Omental fat pad (tissue), 4 donors: Measurements from ENCODE around the gene SYCP1. TPM values are rescaled to one million over a fixed set of nuclear protein-coding genes. Genes with fewer than 3 reads are reported as not detected.

Source experiments
- ATAC-seq: fragments of 150-250 bp; one replicate; pipeline ENCODE4 v1.9.1; 2016; ENCODE audit warnings: mild to moderate bottlenecking, moderate library complexity; ENCODE audit not compliant: low FRiP score
- DNase-seq: peaks from one replicate; pipeline ENCODE4 v3.0.0-alpha.2; 2019; ENCODE audit warnings: low spot score
- total RNA-seq, 4 donors: library from RNA; depleted of rRNA; stranded (reverse); fragments of >200 nt; gene quantifications; one replicate each; pipeline ENCODE4 v1.1.0, GENCODE V29; 2016
- TF ChIP-seq, protein P1 (sequence below), 3 donors: fragments of 450-650 bp; IDR thresholded peaks; one replicate each; pipeline ENCODE4 v1.5.1; 2016 to 2017; ENCODE audit warnings: antibody characterized with exemption in 3 of 3, mild to moderate bottlenecking in 3 of 3, moderate library complexity in 2 of 3

Gene SYCP1
- total RNA-seq, 4 donors from 2014 or later = 0.38 to 0.56 TPM; not detected in 2

DNA sequence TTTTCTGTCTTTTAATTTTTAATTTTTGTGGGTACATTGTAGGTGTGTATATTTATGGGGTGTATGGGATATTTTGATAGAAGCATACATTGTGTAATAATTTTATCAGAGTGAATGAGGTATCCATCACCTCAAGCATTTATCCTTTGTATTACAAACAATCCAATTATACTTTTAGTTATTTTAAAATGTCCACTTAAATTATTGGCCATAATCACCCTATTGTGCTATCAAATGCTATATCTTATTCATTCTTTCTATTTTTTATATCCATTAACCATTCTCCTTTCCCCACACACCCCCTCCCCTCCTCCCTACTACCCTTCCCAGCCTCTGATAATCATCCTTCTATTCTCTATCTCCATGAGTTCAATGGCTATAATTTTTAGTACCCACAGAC, 104.8 kb downstream of the SYCP1 start:
- ATAC-seq (no peak), DNase-seq (no peak)
- TF ChIP-seq, protein P1, sequence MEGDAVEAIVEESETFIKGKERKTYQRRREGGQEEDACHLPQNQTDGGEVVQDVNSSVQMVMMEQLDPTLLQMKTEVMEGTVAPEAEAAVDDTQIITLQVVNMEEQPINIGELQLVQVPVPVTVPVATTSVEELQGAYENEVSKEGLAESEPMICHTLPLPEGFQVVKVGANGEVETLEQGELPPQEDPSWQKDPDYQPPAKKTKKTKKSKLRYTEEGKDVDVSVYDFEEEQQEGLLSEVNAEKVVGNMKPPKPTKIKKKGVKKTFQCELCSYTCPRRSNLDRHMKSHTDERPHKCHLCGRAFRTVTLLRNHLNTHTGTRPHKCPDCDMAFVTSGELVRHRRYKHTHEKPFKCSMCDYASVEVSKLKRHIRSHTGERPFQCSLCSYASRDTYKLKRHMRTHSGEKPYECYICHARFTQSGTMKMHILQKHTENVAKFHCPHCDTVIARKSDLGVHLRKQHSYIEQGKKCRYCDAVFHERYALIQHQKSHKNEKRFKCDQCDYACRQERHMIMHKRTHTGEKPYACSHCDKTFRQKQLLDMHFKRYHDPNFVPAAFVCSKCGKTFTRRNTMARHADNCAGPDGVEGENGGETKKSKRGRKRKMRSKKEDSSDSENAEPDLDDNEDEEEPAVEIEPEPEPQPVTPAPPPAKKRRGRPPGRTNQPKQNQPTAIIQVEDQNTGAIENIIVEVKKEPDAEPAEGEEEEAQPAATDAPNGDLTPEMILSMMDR (IDR thresholded peaks at IDR 0.05) = no peak

DNA sequence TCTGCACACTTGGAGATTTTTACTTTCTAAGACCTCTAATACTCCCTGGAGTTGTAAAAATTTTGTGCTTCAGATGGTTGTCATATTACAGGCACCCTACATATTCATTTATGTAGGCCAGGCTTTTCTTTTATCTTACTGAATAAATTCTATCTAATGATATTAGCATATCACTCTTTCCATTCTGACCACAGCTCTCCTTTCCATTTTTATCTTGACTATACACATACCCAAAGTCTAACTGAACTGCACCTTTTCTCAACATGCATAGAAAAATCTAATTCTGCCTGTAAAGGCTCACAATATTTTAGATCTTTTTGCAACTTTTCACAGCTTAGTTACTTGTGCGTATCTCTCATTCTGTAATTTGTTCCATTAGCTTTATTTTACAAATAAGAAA, 122.2 kb downstream of the SYCP1 start:
- no peak for DNase-seq
- TF ChIP-seq, protein P1 (IDR thresholded peaks at IDR 0.05) = no peak
- no peak for ATAC-seq

DNA sequence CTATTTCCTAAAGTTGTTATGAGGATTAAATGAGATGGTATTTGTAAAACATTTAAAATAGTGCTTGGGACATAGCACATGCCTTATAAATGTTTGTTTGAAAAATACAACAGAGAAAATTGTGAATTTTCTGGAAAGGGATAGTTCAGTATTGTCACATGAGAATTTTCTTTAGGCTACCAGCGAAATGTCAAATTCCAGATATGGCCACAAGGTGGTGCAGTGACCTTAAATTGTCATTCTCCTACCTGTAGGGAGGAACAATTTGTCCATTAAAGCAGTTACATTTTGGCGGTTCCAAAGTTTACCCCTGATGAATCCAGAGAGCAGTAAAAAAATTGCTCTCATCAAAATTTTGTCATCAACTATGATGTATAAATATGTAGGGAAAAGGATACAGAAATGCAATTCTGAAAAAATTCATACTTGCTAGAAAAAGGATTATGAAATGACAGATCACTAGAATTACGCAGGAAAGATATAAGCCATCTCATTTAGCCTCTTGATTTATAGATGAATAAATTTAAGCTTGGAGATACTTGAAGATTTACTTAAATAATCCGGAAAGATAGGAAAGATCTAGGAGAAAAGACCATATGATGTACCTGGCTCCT, 124.7 kb downstream of the SYCP1 start:
- ATAC-seq (no peak), DNase-seq (peak; percentile 69)
- TF ChIP-seq, protein P1 (IDR thresholded peaks at IDR 0.05) = peak in 2 of 3 donors; percentile 74 to 80

DNA sequence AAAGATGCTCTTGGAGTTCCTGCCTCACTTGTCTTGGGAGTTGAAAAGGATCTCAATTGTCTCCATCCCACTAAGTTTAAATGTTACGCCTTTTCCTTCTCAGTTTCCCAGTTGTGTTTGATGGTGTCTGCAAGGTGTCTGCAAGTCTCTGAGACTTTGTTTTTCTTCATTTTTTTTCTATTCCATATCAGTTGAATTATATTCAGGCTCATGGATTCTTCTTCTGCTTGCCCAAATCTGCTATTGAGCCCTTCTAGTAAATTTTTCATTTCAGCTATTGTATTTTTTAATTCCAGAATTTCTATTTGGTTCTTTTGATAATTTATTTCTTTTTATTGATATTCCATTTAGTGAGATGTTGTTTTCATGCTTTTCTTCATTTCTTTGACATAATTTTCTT, 127.6 kb downstream of the SYCP1 start:
- no peak for ATAC-seq
- TF ChIP-seq, protein P1 (IDR thresholded peaks at IDR 0.05) = no peak
- no peak for DNase-seq

DNA sequence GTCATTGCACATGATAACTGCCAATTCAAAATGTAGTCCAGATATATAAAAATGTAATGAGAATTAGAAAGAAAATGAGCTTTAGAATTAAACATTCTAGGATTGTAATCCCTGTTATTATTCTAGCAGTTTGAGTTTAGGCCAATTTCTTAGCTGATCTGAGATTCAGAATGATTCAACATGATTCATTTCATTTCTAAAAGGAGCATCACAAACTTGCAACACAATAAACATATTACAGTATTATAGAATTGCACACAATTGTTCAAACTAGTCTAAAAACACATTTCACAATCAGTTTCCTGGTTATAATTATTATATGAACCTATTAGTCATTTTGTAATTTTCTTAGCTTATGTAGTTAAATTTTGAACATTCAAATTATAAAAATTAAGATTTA, 131.6 kb downstream of the SYCP1 start:
- TF ChIP-seq, protein P1 (IDR thresholded peaks at IDR 0.05) = no peak
- DNase-seq = no peak
- ATAC-seq = no peak

DNA sequence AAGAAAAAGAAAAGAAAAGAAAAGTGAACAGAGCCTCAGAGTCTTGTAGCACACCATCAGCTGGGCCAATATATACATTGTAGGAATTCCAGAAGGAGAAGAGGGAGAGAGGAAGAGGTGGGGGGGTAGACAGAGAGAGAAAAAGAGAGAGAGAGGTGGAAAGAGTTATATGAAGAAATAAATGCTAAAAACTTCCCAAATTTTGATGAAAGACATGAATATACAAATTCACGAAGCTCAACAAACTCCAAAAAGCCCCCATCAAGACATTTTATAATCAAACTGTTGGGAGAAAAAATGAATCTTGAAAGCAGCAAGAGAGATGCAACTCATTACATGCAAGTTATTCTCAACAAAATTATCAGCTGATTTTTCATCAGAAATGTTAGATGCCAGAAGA, 133.4 kb downstream of the SYCP1 start:
- no peak for ATAC-seq
- no peak for DNase-seq
- TF ChIP-seq, protein P1 (IDR thresholded peaks at IDR 0.05) = no peak

DNA sequence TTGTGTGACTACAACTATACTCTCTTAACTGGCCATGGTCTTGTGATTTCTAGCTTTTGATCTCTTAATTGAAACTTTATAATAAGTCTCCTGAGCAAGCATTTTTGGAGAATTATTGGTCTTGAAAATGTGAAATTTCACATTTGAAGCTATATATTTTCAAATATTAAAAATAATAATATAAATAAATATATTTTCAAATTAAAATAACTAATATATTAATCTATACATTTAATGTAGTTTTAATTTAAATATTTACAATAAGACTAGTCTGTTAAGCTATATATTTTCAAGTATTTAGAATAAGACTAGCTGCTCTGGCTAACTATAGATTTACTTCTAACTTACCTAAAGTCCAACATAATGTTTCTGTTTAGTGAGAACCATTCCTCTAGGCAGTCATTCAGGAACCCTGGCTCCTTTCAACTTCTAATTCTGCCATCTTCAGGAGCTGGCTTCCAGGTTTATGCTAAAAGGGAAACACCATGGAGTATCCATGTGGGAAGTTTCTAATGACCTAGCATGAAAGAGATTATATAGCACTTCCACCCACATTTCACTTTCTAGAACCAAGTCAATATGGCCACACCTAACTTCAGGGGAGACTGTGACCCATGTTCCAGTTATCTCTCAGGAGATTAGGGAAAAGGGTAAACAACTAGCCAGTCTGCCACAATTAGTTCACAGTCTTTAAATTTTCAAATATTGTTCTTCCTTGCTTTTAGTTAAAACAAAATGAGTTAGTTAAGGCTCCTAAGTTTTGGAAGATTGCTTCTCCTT, 143.0 kb downstream of the SYCP1 start:
- no peak for ATAC-seq
- TF ChIP-seq, protein P1 (IDR thresholded peaks at IDR 0.05) = no peak
- DNase-seq = no peak
